IPS DF 4.7 (cell line): Measurements from ENCODE around the gene SWT1.
"Not testable (repeated sequence)": the region's sequence is repeated elsewhere in the genome, so short reads cannot be mapped to it uniquely, and the experiment has no call there.

Source experiments
- DNase-seq: peaks from one replicate; pipeline ENCODE4 v3.0.0-alpha.2; 2013; ENCODE audit warnings: low spot score; ENCODE audit errors: extremely low read depth

SWT1 gene

DNA sequence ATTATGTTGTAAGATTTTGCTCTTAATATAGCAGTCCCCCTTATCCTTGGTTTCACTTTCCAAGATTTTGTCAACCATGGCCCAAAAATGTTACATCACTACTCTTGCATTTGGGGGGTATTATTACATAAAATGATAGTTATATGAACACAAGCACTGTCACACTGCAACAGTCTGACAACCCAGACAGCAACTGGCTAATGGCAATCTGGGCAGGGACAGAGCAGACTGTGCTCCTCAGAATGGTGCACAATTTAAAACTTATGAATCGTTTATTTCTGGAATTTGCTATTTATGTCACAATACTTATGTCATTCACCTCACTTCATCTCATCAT, 162.1 kb downstream of the SWT1 start:
- no peak for DNase-seq

- DNase-seq, result not testable (repeated sequence)
Observed at GRCh38 chr1:185321104-185321503, 164.1 kb downstream of the SWT1 start.

GRCh38 chr1:185321653-185322221, 164.8 kb downstream of the SWT1 start:
- not testable (repeated sequence) for DNase-seq

- DNase-seq, result no peak
Observed at GRCh38 chr1:185322636-185323035, 165.7 kb downstream of the SWT1 start.

DNA sequence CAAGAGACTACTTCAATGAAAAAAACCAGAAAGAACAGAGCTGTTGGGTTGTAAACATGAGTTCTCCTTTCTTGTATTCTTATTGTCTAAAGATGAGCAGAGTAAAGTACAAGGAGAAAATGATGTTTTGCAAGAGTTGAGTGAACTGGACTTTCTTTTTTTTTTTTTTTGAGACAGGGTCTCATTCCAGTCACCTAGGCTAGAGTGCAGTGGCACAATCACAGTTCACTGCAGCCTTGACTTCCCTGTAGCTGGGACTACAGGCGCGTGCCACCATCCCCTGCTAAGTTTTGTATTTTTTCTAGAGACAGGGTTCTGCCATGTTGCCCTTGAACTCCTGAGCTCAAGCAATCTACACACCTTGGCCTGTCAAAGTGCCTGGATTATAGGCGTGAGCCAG, 167.2 kb downstream of the SWT1 start:
- DNase-seq, result no peak

DNA sequence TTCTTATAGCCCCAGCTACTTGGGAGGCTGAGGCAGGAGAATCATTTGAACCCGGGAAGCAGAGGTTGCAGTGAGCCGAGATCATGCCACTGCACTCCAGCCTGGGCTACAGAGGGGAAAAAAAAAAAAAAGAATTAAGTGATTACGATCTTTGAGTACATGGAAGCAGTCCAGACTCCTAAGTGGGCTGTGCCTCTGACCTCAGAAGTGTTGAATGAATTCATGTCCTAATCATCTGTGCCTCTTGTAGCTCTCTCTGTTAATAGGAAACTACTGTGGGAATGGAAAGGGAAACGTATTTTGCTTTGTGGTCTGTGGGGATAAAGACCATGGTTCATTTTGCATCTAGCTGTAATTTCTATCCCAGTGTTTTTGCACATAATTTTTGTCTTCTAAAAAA, 168.4 kb downstream of the SWT1 start:
- no peak for DNase-seq

DNA sequence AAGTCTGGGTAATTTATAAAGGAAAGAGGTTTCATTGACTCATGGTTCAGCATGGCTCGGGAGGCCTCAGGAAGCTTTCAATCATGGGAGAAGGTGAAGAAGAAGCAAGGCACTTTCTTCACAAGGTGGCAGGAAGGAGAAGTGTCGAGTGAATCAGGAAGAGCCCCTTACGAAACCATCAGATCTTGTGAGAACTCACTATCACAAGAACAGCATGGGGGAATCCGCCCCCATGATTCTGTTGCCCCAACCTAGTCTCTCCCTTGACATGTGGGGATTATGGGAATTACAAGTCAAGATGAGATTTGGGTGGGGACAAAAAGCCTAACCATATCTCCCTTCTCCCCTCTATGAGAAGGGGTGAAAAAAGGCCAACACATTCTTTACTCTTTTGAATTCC, 171.3 kb downstream of the SWT1 start:
- no peak for DNase-seq

DNA sequence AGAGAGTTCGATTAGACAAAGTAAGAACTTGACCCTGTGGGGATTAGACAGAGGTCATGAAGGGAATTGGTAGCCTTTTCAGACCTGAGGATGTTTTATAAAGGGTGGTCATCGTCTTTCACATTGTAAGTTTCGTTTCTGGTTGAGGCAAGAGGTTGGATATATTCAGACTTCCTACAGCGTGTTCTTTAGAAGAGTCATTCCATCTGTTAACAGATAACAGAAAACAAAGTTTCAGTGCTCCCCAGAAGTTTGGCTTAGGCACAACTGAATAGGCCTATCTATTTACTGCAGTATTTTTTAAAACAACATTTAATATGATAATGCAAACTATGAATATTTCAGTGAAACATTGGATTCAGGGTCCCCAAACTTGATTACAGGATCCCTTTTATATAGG, 177.2 kb downstream of the SWT1 start:
- DNase-seq, result no peak

- DNase-seq, result no peak
Observed at GRCh38 chr1:185337246-185337645, 180.3 kb downstream of the SWT1 start.

DNA sequence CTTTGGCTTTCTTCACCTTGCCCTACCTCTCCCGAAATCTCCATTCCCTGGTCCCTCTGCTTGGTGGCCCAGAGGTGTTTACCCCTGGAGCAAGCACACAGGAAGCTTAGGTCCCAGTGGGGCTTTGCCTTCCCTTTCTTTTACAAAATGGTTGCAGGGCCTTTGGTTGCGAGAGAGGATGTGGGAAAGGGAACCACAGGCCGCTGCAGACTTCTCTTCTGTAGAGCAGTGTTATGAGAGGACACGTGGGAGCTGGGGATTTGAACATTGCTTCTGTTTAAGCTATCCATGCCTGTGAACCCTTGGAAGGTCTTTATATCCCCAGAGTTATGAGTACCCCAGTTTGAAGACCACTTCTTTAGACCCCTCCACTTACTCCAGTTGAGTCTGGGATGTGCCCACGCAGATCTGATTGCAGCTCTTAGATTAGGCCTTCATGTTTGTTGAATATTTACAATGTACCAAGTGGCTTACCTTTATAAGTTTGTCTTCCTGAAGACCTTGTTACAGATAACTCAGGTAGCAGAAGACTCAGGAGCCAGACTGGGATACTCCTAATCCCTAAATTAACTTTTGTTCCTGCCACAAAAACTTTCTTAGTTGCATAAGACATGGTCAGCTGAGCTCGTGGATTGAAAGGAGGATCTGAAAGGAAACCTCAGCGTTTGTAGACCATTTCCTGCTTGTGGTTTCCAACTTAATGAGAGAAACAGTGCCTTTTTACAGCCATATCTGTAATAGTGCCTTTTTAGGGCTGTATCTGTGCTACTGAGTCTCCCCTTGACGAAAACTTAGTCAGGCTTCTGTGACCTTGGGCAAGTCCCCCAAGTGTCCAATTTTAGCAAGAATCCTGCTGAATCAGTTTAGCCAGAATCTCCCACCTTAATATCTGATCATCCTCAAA, 182.0 kb downstream of the SWT1 start:
- no peak for DNase-seq

DNA sequence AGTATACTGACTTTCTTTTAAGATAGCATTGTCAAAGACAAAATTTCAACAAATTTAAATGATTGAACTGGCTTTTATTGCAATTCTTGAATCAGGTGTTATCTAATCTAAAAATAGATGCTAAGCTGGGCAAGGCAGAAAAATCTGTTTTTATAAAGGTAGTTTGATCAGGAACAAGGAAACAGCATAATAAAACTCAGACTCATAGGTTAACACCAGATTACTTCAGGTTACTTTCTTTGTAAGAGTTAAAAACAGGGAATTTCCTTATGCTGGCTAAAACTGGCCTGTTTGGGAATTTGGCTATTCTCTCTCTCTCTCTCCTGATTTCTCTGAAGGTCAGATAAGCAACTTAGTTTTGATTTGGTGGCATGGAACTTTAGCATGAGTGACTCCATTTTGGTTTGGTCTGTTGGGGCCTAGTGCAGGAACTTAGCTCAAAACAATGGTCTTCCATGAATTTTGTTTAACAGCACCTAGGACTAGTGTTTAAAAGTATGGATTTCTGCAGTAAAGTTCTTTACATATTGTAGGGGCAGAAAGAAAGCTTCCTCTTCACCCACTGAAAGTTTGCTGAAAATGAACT, 184.3 kb downstream of the SWT1 start:
- DNase-seq, result no peak
